Activated CD8-positive, alpha-beta memory T cell treated with anti-CD3 and anti-CD28 coated beads for 4 hours (primary cell): Measurements from ENCODE around the gene CYP1B1.
"Not testable (repeated sequence)": the region's sequence is repeated elsewhere in the genome, so short reads cannot be mapped to it uniquely, and the experiment has no call there.

Experiments
- DNase-seq, 2 donors: peaks; one replicate each; pipeline ENCODE4 v3.0.0-alpha.2; 2020; ENCODE audit warnings: low read depth in 2 of 2

CYP1B1 gene

DNA sequence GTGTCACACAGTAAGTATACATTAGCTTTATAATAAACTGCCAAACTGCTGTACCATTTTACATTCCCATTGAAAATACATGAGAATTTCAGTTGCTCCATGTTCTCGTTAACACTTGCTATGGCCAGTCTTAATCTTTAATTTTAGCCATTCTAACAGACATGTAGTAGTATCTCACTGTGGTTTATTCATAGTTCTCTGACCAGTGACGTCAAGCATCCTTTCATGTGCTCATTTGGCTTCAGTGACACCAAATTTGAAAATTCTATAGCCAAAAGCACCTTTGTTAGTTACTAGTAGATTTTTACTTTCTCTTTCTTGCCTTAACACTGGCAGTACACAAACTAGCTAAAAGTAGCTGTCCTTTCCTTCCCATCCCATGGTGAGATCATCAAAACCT, 43.0 kb downstream of the CYP1B1 start:
- no peak for DNase-seq

DNA sequence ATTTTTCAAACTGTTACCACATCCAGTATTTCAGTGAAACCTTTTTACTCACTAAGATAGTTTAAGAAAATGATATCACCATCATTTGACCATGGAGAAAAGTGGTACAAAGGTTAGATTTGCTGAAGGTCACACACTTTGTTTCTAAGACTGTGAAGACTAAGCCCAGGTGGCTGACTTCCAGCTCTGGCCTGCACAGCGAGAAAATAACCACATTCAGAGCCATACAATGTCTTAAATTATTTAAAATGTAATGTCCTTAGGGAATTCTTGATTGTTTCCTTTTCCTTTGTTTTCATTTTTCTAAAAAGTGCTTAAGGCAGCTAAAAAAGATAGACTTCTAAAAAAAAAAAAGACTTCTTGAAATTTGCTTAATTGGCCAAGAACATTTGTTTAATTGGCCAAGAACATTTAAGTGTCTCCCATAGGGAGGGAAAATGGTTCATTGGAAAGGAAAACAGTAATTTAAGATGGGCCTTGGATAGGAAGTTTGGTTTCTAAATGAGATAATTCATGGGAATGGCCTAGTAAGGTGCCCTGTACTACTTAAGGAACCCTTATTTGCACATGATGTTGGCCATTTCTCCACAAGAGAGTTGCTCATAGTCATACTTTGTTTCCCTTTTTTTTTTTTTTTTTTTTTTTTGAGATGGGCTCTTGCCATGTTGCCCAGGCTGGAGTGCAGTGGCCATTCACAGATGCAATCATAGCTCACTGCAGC, 45.2 kb downstream of the CYP1B1 start:
- DNase-seq = no peak

DNA sequence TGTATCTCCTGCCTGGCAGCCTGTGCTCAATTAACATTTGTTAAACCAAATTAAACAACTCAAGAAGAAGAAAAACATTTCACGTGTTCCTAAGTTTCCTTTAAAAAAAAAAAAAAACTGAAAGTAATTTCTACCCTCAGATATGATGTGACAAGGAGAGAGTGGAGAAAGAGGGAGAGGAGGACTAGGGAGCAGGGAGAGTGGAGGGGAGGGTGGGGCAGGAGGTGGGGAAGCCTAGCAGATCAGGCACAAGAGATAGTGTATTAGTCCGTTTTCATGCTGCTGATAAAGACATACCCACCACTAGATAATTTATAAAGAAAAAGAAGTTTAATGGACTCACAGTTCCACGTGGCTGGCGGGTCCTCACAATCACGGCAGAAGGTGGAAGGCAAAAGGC, 46.4 kb downstream of the CYP1B1 start:
- DNase-seq = no peak

DNA sequence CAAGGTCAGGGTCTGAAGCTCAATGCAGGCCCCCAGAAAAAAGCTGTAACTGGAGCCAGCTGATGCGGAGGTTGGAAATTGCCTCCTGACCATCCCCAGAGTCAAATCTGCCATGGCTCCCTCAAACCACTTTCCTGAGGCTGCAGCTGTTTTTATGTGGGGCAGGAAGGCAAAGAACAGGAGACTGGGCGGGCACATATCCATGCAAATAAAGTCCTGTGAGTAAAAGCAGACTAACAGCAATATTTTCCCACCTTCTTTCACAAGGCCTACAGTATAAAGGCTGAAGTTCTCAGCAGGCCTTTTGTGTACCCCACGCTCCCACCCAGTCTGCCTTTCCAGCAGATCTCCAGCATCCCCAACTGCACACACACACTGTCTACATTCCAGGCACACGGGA, 47.1 kb downstream of the CYP1B1 start:
- DNase-seq = no peak

DNA sequence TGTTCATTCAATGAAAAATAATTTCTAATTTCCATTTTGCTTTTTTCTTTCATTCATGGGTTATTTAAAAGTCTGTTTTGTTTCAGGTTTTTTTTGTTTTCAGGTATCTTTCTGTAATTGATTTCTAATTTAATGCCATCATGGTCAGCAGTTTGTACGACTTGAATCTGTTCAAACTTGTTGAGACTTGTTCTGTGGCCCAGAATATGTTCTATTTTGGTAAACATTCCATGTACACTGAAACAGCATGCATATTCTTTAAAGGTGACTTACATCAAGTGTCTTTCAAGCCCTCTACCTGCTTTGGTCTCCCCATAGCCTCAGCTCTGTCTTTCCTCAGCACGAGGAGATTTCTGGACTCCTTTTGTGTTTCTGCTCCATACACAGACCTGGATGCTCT, 49.1 kb downstream of the CYP1B1 start:
- DNase-seq = no peak

DNA sequence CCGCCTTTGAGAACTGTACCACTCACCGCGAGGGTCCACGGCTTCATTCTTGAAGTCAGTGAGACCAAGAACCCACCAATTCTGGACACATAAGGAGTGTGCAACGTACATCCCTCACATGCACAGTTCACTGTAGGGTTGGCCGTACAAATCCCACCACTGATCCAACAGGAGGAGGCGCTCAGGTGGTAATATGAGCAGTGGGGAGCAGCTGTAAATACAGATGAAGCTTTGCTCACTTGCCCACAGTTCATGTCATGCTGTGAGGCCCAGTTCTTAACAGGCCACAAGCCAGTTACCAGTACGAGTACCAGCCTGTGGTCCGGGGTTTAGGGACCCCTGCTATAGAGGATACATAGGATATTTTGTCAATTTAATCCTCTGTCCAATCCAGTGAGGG, 54.4 kb downstream of the CYP1B1 start:
- no peak for DNase-seq

DNA sequence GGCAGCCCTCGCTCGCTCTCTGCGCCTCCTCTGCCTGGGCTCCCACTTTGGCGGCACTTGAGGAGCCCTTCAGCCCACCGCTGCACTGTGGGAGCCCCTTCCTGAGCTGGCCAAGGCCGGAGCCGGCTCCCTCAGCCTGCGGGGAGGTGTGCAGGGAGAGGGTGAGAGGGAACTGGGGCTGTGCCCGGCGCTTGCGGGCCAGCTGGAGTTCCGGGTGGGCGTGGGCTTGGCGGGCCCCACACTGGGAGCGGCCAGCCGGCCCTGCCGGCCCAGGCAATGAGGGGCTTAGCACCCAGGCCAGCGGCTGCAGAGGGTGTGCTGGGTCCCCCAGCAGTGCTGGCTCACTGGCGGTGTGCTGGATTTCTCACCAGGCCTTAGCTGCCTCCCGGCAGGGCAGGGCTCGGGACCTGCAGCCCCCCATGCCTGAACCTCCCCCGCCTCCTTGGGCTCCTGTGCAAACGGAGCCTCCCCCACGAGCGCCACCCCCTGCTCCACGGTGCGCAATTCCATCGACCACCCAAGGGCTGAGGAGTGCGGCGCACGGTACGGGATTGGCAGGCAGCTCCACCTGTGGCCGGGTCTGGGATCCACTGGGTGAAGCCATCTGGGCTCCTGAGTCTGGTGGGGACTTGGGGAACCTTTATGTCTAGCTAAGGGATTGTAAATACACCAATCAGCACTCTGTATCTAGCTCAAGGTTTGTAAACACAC, 55.4 kb downstream of the CYP1B1 start:
- not testable (repeated sequence) for DNase-seq

DNA sequence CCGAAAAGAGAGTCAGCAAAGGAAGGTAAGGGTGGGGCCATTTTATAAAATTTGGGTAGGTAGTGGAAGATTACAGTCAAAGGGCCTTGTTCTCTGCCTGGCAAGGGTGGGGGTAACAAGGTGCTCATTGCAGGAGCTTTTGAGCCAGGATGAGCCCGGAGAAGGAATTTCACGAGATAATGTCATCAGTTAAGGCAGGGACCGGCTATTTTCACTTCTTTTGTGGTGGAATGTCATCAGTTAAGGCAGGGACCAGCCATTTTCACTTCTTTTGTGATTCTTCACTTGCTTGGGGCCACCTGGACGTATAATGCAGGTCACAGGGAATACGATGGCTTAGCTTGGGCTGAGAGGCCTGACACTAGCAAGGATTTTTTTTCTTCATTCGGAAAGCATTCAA, 58.1 kb downstream of the CYP1B1 start:
- DNase-seq = no peak
